ENCODE results near the gene NME8.

NME8 gene

DNA sequence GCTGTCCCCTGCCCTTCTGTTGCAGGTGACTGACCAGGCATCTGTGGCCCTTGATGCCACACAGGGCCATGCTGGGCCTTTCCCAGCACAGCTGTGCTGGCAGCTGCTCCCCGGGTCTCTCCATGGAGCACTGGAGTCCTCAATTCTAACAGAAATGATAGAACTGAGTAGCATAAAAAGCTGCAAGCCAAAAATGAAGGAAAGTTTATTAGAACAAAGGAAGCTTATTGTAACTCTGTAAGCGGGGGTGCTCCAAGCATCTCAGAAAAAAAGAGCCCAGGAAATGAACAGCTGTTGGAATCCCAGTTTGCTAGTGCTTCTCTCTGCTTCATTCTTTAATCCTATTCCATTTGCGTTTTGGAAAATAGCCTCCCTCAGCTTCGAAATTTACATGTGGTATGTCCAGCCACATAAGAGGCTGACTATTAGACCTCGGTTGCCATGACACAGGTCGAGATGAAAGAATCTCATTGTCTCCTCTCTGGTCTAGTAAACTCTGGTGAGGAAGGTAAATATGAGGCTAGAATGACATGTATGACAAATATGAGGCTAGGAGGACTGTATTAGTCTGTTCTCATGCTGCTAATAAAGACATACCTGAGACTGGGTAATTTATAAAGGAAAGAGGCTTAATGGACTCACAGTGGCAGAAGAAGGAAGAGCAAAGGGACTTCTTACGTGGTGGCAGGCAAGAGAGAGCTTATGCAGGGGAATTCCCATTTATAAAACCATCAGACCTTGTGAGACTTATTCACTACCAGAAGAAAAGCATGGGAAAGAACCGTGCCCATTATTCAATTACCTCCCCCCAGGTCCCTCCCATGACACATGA, 95.7 kb downstream of the NME8 start:
- DNase-seq: no peak

DNA sequence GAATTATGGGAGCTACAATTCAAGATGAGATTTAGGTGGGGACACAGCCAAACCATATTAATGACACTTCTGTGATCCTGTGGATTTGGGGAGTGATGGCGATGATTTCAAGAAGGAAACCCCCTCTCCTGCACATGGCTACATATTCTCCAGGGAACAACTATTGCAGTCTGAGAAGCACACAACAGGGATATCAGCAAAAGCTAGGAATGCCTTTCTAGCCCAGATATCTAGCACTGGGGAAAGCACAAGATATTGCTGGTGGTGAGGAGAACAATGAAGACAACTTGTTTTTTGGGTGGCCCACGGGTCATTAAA, 96.3 kb downstream of the NME8 start:
- no peak for DNase-seq

DNA sequence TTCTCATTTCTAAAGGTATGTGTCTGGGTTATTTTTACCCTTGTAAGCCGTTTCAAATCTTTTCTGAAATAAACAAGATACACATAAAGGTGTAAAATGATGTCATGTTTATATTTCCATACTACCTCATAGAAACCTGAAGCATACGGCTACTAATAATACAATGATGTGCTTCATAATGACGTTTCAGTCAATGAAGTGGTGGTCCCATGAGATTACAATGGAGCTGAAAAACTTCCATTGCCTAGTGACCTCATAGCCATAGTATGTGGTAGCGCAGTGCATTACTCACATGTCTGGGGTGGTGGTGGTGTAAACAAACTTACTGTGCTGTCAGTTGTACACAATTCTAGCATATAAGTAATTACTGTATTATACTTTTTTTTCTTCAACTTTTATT, 96.9 kb downstream of the NME8 start:
- no peak for DNase-seq

DNA sequence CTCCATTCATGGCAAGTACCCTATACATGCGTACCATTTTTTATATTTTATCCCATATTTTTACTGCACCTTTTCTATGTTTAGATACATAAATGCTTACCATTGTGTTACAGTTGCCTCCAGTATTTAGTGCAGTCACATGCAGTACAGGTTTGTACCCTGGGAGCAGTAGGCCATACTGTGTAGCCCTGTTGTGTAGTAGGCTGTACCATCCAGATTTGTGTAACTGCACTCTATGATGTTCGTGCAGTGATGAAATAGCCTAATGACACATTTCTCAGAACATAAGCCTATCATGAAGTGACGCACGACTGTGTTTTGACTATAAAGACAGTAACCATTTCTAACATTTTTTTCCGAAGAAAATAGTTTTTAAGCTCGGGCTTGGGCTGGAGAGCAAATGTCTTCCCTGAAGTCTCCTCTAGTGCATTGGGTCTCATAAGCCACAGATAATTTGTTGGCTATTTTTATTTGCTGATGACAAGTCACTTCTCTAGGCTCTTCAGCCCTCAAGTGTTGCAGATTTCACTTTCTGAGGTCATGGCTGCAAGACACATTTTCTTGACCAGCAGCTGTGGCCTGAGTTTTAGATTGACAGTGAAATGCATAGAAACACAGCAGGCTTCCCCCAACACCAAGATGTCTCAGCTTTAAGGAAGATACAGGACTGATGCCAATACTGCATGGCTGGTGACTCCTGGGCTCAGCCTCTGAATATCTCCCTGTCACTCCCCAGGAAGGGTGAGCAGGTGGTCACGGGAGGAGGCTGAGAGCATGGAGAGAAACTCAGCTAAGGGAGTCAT, 98.9 kb downstream of the NME8 start:
- DNase-seq: no peak

DNA sequence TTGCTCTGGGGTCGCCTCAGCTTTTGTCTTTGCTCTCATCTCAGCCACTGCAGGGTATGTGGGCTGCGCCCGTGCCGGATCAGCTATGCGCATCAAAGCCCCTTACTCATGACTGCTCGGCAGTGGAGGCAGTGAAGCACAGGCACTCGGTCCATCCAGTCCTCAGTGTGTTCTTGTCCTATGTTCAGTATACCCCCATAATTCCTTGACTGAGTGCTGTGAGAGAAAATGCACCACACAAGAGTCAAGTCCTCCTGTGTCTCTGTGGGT, 99.5 kb downstream of the NME8 start:
- no peak for DNase-seq

All from NK-92 treated with Interleukin-12 subunit alpha and Interleukin-12 subunit beta, amount 100 ng/mL, for 24 hours (cell line).